Fibroblast of the aortic adventitia (primary cell): ENCODE measurements around the gene RSPRY1. TPM values are rescaled to one million over a fixed set of nuclear protein-coding genes. Genes with fewer than 3 reads are reported as not detected.
"Not testable (repeated sequence)": the region's sequence is repeated elsewhere in the genome, so short reads cannot be mapped to it uniquely, and the experiment has no call there.

Experiments
- DNase-seq: peaks from one replicate; pipeline ENCODE4 v3.0.0-alpha.2; 2010; ENCODE audit warnings: low read depth
- H3K4me3 ChIP-seq: 2 replicates; pipeline ENCODE4 v1.5.1; 2011; ENCODE audit warnings: low read depth, mild to moderate bottlenecking, control low read depth, low read length, moderate library complexity
- total RNA-seq: library from RNA; depleted of rRNA; stranded (reverse); fragments of >200 nt; gene quantifications from 2 replicates; pipeline ENCODE4 v1.2.3, GENCODE V29; 2012; ENCODE audit warnings: low replicate concordance
- TF ChIP-seq, protein P1 (sequence below): IDR thresholded peaks from 2 replicates; pipeline ENCODE4 v1.5.1; 2011; ENCODE audit warnings: mild to moderate bottlenecking, low read length, control low read depth, inconsistent platforms; ENCODE audit not compliant: insufficient read depth

RSPRY1 gene
- total RNA-seq, 1 donor, result 49.8 TPM

DNA sequence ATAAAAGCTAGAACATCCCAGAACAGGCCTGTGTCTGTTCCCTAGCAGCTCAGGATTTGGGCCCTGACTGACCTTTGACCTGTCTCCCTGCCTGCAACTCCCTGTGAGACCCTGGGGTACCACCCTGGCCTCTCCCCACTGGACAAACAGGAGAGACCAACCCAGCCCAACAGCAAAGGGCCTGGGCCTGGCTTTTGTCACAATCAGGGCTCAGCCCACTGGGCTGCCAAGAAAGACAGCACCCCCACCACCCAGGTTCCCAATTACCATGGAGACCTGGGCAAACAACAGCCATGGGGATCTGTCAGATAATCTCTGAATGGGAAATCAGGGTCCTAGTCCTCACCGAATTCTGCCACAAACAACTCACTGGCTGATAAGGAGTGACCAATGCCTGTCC, 87.2 kb downstream of the RSPRY1 start:
- DNase-seq, result no peak
- H3K4me3 ChIP-seq, result no peak overlapping the region
- TF ChIP-seq, protein P1, sequence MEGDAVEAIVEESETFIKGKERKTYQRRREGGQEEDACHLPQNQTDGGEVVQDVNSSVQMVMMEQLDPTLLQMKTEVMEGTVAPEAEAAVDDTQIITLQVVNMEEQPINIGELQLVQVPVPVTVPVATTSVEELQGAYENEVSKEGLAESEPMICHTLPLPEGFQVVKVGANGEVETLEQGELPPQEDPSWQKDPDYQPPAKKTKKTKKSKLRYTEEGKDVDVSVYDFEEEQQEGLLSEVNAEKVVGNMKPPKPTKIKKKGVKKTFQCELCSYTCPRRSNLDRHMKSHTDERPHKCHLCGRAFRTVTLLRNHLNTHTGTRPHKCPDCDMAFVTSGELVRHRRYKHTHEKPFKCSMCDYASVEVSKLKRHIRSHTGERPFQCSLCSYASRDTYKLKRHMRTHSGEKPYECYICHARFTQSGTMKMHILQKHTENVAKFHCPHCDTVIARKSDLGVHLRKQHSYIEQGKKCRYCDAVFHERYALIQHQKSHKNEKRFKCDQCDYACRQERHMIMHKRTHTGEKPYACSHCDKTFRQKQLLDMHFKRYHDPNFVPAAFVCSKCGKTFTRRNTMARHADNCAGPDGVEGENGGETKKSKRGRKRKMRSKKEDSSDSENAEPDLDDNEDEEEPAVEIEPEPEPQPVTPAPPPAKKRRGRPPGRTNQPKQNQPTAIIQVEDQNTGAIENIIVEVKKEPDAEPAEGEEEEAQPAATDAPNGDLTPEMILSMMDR, result no peak

DNA sequence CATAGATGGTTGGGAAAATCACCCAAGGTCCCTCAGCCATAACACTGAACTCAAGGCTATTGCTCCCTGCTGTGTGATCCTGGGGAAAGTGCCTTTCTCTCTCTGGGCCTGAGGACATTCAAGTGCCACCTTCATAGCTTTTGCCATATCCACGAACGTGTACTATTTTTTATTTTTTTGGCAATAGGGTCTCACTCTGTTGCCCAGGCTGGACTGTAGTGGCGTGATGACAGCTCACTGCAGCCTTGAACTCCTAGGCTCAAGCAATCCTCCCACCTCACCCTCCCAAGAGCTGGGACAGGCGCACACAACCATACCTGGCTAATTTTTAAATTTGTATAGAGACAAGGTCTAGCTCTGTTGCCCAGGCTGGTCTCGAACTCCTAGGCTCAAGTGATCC, 87.7 kb downstream of the RSPRY1 start:
- TF ChIP-seq, protein P1, result no peak
- no peak for DNase-seq

DNA sequence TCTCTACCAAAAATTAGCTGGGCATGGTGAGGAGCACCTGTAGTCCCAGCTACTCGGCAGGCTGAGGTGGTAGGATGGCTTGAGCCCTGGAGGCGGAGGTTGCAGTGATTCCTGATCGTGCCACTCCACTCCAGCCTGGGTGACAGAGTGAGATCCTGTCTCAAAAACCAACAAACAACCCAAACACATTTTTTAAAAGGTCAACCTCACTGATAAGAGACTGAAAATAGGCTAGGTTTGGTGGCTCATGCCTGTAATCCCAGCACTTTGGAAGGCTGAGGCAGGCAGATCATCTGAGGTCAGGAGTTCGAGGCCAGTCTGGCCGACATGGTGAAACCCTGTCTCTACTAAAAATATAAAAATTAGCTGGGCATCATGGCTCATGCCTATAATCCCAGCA, 89.8 kb downstream of the RSPRY1 start:
- not testable (repeated sequence) for DNase-seq, H3K4me3 ChIP-seq

More for the DNA sequence above, 87.7 kb downstream of the RSPRY1 start:
- no peak overlapping the region for H3K4me3 ChIP-seq

DNA sequence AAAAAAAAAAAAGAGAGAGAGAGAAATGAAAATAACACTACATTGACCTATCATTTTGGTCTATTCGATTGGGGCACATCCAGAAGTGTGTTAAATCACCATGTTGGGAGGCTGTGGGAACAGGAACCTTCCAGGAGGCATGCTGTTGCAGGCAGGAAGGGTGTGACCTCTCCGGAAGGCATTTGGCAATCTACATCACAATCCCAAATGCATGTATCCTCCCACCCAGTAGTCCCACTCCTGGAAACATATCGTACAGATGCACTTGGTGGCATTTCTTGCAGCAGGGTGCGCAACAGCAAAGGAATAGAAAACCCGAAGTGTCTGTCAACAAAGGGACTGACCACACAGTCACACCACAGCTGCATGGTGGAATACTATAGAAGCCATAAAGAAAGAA, 90.5 kb downstream of the RSPRY1 start:
- H3K4me3 ChIP-seq, result no peak overlapping the region
- DNase-seq, result peak; percentile 35
- TF ChIP-seq, protein P1, result no peak

DNA sequence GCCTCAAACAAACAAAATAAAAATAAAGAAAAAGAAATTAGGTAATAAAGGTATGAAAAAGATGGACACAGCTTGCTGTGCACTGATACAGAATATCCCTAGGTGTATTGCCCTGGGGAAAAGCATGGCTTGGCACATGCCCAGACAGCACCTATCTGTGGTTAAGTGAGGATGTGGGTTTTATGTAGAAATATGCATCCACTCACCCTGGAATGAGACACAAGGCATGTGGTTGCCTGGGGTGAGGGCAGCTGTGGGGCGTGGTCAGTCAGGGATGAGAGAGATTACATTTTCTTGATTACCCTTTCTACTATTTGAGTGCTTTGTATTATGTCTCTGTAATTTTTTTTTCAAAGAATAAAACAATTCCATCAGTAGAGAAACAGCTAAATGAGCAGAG, 91.5 kb downstream of the RSPRY1 start:
- TF ChIP-seq, protein P1, result no peak
- DNase-seq, result peak; percentile 41
- no peak overlapping the region for H3K4me3 ChIP-seq

DNA sequence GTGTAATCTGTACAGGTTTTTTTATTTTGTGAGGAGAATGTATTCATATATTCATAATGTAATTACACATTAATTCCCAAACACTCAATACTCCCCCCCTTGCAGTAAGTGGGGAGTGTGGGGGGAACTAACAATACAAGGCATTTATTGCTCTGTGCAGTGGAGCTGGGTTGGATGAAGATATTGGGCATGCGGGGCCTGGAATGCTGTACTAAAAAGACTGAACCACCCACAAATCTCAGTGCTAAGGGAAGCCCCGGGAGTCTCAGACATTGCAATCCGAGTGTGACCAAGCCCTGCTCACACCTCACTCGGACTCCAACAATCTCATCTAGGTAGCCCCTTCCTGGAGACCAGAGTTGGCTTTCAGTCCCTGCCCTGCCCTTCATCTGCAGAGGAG, 92.4 kb downstream of the RSPRY1 start:
- TF ChIP-seq, protein P1, result no peak
- DNase-seq, result no peak
- no peak overlapping the region for H3K4me3 ChIP-seq

DNA sequence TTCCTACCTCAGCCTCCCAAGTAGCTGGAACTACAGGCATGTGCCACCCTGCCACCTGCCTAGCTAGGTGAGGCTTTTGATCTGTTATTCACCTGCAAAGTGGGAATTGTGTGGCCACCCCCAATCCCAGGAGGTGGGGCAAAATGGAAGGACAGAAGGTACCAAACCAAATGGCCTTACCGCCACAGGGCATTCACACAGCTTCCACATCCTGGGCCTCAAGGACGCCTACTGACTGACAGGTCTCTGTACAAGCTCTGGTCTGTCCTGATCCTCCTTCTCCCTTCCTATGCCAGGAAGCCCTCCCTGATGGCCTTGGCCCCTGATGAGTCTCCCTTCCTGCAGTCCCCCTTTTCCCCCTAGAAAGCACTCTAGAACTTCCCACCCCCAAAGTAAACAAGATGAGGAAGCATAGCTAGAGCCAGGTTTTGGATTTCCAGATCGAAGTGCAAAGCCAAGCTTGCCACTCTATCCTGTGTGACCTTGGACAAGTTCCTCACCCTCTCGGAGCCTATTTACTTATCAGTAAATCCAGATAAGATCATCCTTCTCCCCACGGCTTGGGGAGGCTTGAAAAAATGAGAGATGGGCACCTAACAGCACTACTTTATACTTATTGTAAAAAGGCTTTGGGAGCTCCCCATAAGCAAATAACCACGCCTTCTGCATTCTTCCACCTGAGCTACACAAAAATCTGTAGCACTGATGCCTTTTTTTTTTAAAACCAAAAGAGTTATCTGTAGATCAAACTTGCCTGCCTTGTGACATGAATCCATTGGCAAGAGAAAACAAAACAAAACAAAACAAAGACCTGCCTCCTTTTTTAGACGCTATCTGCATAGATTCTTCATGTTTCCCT, 93.9 kb downstream of the RSPRY1 start:
- TF ChIP-seq, protein P1, result no peak
- no peak for DNase-seq
- no peak overlapping the region for H3K4me3 ChIP-seq
